Measurements from ENCODE around the gene KHDC3L.

The KHDC3L gene

GRCh38 chr6:73348550-73349204, 13.8 kb upstream of the KHDC3L start:
- Histone ChIP-seq H3K4me1 (ENCODE audit: control insufficient read depth, insufficient read depth, low read length) (no peaks in the 10 kb centered on the region), H3K9ac (ENCODE audit: low read length in 2 of 2) (no peak overlapping the region), H3K36me3 (ENCODE audit: control insufficient read depth in 2 of 2, insufficient read depth in 2 of 2, low read length in 2 of 2) (no peaks in the 10 kb centered on the region), H3K27me3 (ENCODE audit: control insufficient read depth in 1 of 2, insufficient read depth in 2 of 2, low read length in 2 of 2) (peaks cover 6 to 11% of the 10 kb centered on the region in 2 donors), H3K9me3 (ENCODE audit: control insufficient read depth in 2 of 2, low read length in 2 of 2) (no peaks in the 10 kb centered on the region), H3K4me3 (ENCODE audit: low read length in 2 of 2) (no peak overlapping the region), H3K27ac (ENCODE audit: low read length) (no peak overlapping the region)

DNA sequence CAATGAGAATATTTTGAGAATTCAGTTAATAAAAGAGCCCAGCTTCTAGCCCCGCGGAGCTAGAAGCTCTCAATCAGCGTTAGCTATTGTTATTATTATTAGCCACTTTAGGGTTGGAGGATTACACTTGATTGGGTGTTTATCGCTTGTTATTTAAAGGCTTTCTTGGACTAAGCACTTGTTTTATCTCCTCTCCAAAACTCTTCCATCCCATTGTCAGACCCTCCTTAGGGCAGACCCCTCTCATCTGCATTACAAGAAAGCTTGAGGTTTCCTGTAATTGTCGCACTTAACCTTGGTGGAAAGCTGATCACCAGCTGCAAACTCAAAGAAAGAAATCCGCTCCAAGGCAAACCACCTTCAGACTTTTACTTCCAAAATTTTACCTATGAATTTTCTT, 13.1 kb upstream of the KHDC3L start:
- no peaks in the 10 kb centered on the region for H3K9me3 ChIP-seq (ENCODE audit: control insufficient read depth in 2 of 2, low read length in 2 of 2)
- no peak overlapping the region for H3K9ac ChIP-seq (ENCODE audit: low read length in 2 of 2)
- no peaks in the 10 kb centered on the region for H3K36me3 ChIP-seq (ENCODE audit: control insufficient read depth in 2 of 2, insufficient read depth in 2 of 2, low read length in 2 of 2)
- H3K27ac ChIP-seq (ENCODE audit: low read length) = no peak overlapping the region
- no peak overlapping the region for H3K4me3 ChIP-seq (ENCODE audit: low read length in 2 of 2)
- H3K4me1 ChIP-seq (ENCODE audit: control insufficient read depth, insufficient read depth, low read length) = no peaks in the 10 kb centered on the region
- H3K27me3 ChIP-seq (ENCODE audit: control insufficient read depth in 1 of 2, insufficient read depth in 2 of 2, low read length in 2 of 2) = peaks cover 6 to 11% of the 10 kb centered on the region in 2 donors

DNA sequence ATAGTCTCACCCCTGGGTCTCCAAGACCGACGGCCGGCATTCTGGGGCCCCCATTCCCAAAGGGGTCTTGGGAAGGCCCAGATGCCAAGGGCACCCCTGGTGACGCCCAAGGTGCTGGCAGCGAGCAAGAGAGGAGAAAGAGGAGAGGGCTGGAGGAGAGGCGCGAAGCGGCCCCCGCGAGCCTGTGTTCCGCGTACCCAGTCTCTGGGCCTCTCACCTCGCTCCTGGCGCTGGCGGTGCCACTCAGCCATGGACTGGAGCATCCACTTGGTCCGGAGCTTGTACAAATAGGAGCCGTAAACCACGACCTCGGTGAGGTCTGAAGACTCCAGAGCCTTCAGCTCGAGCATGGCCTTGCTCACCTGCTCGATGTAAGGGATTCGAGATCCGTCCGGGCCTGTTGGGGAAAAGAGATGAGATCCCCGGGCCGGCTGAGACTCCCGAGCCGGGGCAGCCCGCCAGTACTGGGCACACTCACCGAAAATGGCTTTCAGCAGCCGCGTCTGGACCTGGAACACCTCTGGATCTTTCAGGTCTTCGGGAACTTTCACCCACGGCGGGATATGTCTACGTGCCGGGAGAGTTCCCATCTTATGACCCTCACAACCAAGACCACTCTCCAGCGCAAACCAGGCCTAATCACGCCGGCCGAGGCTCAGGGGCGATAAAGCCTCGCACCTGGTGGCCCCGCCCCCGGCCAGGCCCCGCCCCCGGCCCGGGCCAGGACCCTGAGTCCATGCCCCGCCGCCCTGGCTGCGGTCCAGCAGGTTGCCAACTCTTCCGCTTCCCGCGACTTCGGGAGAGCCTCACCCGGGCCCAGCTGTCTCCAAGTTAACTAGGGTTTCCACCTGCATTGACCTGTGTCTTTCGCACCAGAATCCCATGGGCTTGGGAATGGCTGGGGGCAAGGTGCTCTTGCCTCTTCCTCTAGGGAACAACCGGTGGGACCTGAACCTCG, 8.5 kb upstream of the KHDC3L start, which contains the start of gene DPPA5:
TSS of gene DPPA5 (minus strand) at position 641 of the 958 bp plus-strand sequence. CDS start at position 590, 51 bp downstream.
- Histone ChIP-seq H3K36me3 (ENCODE audit: control insufficient read depth in 2 of 2, insufficient read depth in 2 of 2, low read length in 2 of 2) (no peaks in the 10 kb centered on the region), H3K27ac (ENCODE audit: low read length) (no peak within 1 kb of the TSS), H3K9me3 (ENCODE audit: control insufficient read depth in 2 of 2, low read length in 2 of 2) (no peaks in the 10 kb centered on the region), H3K9ac (ENCODE audit: low read length in 2 of 2) (no peak within 1 kb of the TSS), H3K4me3 (ENCODE audit: low read length in 2 of 2) (no peak within 1 kb of the TSS), H3K27me3 (ENCODE audit: control insufficient read depth in 1 of 2, insufficient read depth in 2 of 2, low read length in 2 of 2) (peaks cover 0 to under 1% of the 10 kb centered on the region in 2 donors), H3K4me1 (ENCODE audit: control insufficient read depth, insufficient read depth, low read length) (no peaks in the 10 kb centered on the region)

DNA sequence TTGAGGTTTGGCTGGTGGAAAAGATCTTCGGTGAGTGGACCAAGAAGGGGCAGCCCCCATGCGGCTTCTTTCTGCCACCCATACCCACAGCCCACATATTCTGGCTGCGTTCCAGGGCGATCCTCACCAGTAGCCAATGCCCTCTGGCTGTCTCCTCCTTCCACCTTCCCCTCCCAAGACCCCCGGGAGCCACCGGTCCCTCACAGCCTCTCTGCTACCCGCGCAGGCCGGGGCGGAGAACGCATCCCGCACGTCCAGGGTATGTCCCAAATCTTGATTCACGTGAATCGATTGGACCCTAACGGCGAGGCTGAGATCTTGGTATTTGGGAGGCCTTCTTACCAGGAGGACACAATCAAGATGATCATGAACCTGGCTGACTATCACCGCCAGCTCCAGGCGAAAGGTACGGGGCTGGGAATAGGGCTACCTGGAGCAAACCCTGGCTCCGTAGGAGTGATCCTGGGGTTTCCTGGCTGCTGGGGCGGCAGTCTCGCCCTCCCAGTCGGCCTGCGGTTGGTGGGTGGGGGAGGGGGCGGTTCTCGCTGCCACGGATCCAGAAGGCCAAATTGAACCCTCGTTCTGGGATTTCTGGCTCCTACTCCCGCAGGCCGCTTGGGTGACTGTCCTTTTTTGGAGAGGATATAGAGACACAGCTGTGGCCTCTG, 545 bp downstream of the KHDC3L start:
- Histone ChIP-seq H3K4me1 (ENCODE audit: control insufficient read depth, insufficient read depth, low read length) (no peaks in the 10 kb centered on the region), H3K27ac (ENCODE audit: low read length) (no peak overlapping the region), H3K9ac (ENCODE audit: low read length in 2 of 2) (no peak overlapping the region), H3K36me3 (ENCODE audit: control insufficient read depth in 2 of 2, insufficient read depth in 2 of 2, low read length in 2 of 2) (no peaks in the 10 kb centered on the region), H3K9me3 (ENCODE audit: control insufficient read depth in 2 of 2, low read length in 2 of 2) (no peaks in the 10 kb centered on the region), H3K27me3 (ENCODE audit: control insufficient read depth in 1 of 2, insufficient read depth in 2 of 2, low read length in 2 of 2) (no peaks in the 10 kb centered on the region), H3K4me3 (ENCODE audit: low read length in 2 of 2) (no peak overlapping the region)

DNA sequence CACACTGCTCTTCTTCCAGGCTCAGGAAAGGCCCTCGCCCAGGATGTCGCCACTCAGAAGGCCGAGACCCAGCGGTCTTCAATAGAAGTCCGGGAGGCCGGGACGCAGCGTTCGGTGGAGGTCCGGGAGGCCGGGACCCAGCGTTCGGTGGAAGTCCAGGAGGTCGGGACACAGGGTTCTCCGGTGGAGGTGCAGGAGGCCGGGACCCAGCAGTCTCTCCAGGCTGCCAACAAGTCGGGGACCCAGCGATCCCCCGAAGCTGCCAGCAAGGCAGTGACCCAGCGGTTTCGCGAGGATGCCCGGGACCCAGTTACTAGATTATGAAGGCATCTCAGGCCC, 1.0 kb downstream of the KHDC3L start:
- H3K27ac ChIP-seq (ENCODE audit: low read length) = no peak overlapping the region
- H3K36me3 ChIP-seq (ENCODE audit: control insufficient read depth in 2 of 2, insufficient read depth in 2 of 2, low read length in 2 of 2) = no peaks in the 10 kb centered on the region
- no peak overlapping the region for H3K9ac ChIP-seq (ENCODE audit: low read length in 2 of 2)
- H3K4me1 ChIP-seq (ENCODE audit: control insufficient read depth, insufficient read depth, low read length) = no peaks in the 10 kb centered on the region
- H3K9me3 ChIP-seq (ENCODE audit: control insufficient read depth in 2 of 2, low read length in 2 of 2) = no peaks in the 10 kb centered on the region
- H3K4me3 ChIP-seq (ENCODE audit: low read length in 2 of 2) = no peak overlapping the region
- H3K27me3 ChIP-seq (ENCODE audit: control insufficient read depth in 1 of 2, insufficient read depth in 2 of 2, low read length in 2 of 2) = no peaks in the 10 kb centered on the region

DNA sequence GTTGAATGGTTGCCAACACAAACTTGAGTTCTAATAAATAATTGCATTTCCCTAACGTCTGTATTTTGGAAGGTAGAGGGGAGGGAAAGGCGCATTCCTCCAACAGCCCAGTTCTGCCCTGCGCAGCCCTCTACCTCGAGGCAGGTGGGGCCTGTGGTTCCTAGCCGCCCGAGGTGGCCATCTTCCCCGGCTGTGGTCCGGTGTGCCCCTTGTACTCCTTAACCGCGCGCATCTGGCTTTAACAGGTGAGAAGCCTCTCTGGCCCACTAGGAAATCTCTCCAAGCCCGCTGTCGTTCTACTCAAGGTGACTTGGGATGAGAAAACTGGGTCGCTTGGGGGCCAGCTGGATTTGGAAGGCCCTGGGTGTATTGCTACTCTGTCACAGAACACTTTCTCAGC, 1.7 kb downstream of the KHDC3L start:
- Histone ChIP-seq H3K4me1 (ENCODE audit: control insufficient read depth, insufficient read depth, low read length) (no peaks in the 10 kb centered on the region), H3K36me3 (ENCODE audit: control insufficient read depth in 2 of 2, insufficient read depth in 2 of 2, low read length in 2 of 2) (no peaks in the 10 kb centered on the region), H3K27me3 (ENCODE audit: control insufficient read depth in 1 of 2, insufficient read depth in 2 of 2, low read length in 2 of 2) (no peaks in the 10 kb centered on the region), H3K9me3 (ENCODE audit: control insufficient read depth in 2 of 2, low read length in 2 of 2) (no peaks in the 10 kb centered on the region), H3K27ac (ENCODE audit: low read length) (no peak overlapping the region), H3K9ac (ENCODE audit: low read length in 2 of 2) (no peak overlapping the region), H3K4me3 (ENCODE audit: low read length in 2 of 2) (no peak overlapping the region)

DNA sequence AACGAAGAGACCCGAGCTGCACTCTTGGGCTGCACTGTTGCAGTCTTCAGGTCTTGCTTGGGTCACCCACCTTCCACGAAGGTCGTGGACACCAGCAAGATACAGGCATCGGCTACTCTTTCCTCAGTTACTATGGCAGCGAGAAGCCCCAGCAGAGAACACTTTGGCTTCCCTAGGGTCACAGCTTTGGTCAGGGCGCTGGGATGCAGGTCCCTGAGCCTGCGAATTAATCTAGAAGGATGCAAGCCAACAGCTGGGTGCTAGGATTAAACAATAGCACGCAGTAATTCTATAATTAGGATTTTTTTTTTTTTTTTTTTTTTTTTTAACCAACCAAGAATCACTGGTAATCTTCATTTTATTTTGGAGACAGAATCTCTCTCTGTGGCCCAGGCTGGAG, 2.1 kb downstream of the KHDC3L start:
- H3K9me3 ChIP-seq (ENCODE audit: control insufficient read depth in 2 of 2, low read length in 2 of 2) = no peaks in the 10 kb centered on the region
- no peaks in the 10 kb centered on the region for H3K27me3 ChIP-seq (ENCODE audit: control insufficient read depth in 1 of 2, insufficient read depth in 2 of 2, low read length in 2 of 2)
- H3K27ac ChIP-seq (ENCODE audit: low read length) = no peak overlapping the region

GRCh38 chr6:73367761-73368355, 5.4 kb downstream of the KHDC3L start:
- Histone ChIP-seq H3K27me3 (ENCODE audit: control insufficient read depth in 1 of 2, insufficient read depth in 2 of 2, low read length in 2 of 2) (no peaks in the 10 kb centered on the region), H3K36me3 (ENCODE audit: control insufficient read depth in 2 of 2, insufficient read depth in 2 of 2, low read length in 2 of 2) (no peaks in the 10 kb centered on the region), H3K27ac (ENCODE audit: low read length) (no peak overlapping the region), H3K4me1 (ENCODE audit: control insufficient read depth, insufficient read depth, low read length) (no peaks in the 10 kb centered on the region), H3K9ac (ENCODE audit: low read length in 2 of 2) (no peak overlapping the region), H3K9me3 (ENCODE audit: control insufficient read depth in 2 of 2, low read length in 2 of 2) (peaks cover 0 to 6% of the 10 kb centered on the region in 2 donors), H3K4me3 (ENCODE audit: low read length in 2 of 2) (no peak overlapping the region)

More for the DNA sequence above, 2.1 kb downstream of the KHDC3L start:
- H3K4me1 ChIP-seq (ENCODE audit: control insufficient read depth, insufficient read depth, low read length) = no peaks in the 10 kb centered on the region
- no peak overlapping the region for H3K4me3 ChIP-seq (ENCODE audit: low read length in 2 of 2)
- H3K36me3 ChIP-seq (ENCODE audit: control insufficient read depth in 2 of 2, insufficient read depth in 2 of 2, low read length in 2 of 2) = no peaks in the 10 kb centered on the region
- H3K9ac ChIP-seq (ENCODE audit: low read length in 2 of 2) = no peak overlapping the region

DNA sequence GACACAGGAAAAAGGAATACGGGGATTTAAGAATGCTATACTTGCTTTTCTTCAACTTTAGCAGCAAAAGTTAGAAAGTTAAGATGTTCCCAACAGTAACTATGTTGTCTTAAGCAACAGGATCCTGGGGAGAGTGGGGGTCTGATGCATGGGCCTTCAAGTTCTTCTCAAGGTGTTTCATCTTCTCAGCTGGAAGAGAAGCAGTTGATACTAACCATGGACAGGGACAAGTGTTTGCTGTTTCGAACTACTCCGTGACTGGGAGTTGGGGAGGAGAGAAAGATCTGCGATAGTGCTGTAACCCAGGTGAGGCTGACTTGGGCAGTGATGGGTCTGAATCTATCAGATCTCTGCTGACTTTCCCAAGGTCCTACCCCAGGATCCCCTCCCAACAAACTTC, 6.2 kb downstream of the KHDC3L start:
- no peaks in the 10 kb centered on the region for H3K27me3 ChIP-seq (ENCODE audit: control insufficient read depth in 1 of 2, insufficient read depth in 2 of 2, low read length in 2 of 2)
- H3K4me3 ChIP-seq (ENCODE audit: low read length in 2 of 2) = no peak overlapping the region
- no peaks in the 10 kb centered on the region for H3K36me3 ChIP-seq (ENCODE audit: control insufficient read depth in 2 of 2, insufficient read depth in 2 of 2, low read length in 2 of 2)
- no peaks in the 10 kb centered on the region for H3K4me1 ChIP-seq (ENCODE audit: control insufficient read depth, insufficient read depth, low read length)
- H3K27ac ChIP-seq (ENCODE audit: low read length) = no peak overlapping the region
- H3K9ac ChIP-seq (ENCODE audit: low read length in 2 of 2) = no peak overlapping the region
- peaks cover 0 to 6% of the 10 kb centered on the region in 2 donors for H3K9me3 ChIP-seq (ENCODE audit: control insufficient read depth in 2 of 2, low read length in 2 of 2)

- H3K4me1 ChIP-seq (ENCODE audit: control insufficient read depth, insufficient read depth, low read length) = no peaks in the 10 kb centered on the region
- no peak overlapping the region for H3K9ac ChIP-seq (ENCODE audit: low read length in 2 of 2)
- H3K27ac ChIP-seq (ENCODE audit: low read length) = no peak overlapping the region
- H3K4me3 ChIP-seq (ENCODE audit: low read length in 2 of 2) = no peak overlapping the region
- peaks cover 0 to 6% of the 10 kb centered on the region in 2 donors for H3K9me3 ChIP-seq (ENCODE audit: control insufficient read depth in 2 of 2, low read length in 2 of 2)
- no peaks in the 10 kb centered on the region for H3K27me3 ChIP-seq (ENCODE audit: control insufficient read depth in 1 of 2, insufficient read depth in 2 of 2, low read length in 2 of 2)
- H3K36me3 ChIP-seq (ENCODE audit: control insufficient read depth in 2 of 2, insufficient read depth in 2 of 2, low read length in 2 of 2) = no peaks in the 10 kb centered on the region
Measured at GRCh38 chr6:73369157-73369556, 6.7 kb downstream of the KHDC3L start.
